OCI-LY7 (cell line): Measurements from ENCODE around the gene TRIP13. TPM values are rescaled to one million over a fixed set of nuclear protein-coding genes. Genes with fewer than 3 reads are reported as not detected.

ENCODE experiments used
- BruUV-seq: library from RNA; stranded (reverse); fragments of 400-500 nt; replicated peaks from 2 replicates; lab custom pipeline; 2021; lab: Mats Ljungman, UMichigan
- CTCF ChIA-PET: fragments of 300-600 bp; sonication (Branson Sonifier 250); formaldehyde crosslinking; loops from one replicate; lab custom pipeline; 2022; ENCODE audit warnings: antibody characterized with exemption; ENCODE audit not compliant: unreplicated experiment; lab: Charles Lee
- POLR2A ChIA-PET: fragments of 300-600 bp; sonication (Branson Sonifier 250); formaldehyde crosslinking; loops from one replicate; lab custom pipeline; 2022; ENCODE audit warnings: antibody characterized with exemption; lab: Charles Lee
- DNase-seq: peaks from one replicate; pipeline ENCODE4 v3.0.0-alpha.2; 2015; ENCODE audit warnings: low spot score
- H2AFZ ChIP-seq: fragments of 200-600 bp; sonication (generic), shearing (Covaris generic); 2 replicates; pipeline ENCODE4 v1.6.1; 2014; ENCODE audit warnings: mild to moderate bottlenecking, antibody characterized with exemption, low read length, moderate library complexity
- H3K27ac ChIP-seq: fragments of 200-600 bp; sonication (generic); 2 replicates; pipeline ENCODE4 v1.5.1; 2014; ENCODE audit warnings: mixed run types, low read depth, mild to moderate bottlenecking, moderate library complexity, low read length, inconsistent platforms; ENCODE audit not compliant: poor library complexity, severe bottlenecking
- H3K36me3 ChIP-seq: fragments of 200-600 bp; sonication (generic); 2 replicates; pipeline ENCODE4 v1.6.1; 2014; ENCODE audit warnings: mild to moderate bottlenecking, antibody characterized with exemption, low read length, moderate library complexity, mixed read lengths; ENCODE audit not compliant: insufficient read depth
- H3K4me1 ChIP-seq: fragments of 200-600 bp; sonication (generic); 2 replicates; pipeline ENCODE4 v1.5.1; 2014; ENCODE audit warnings: mild to moderate bottlenecking, low read length; ENCODE audit not compliant: insufficient read depth, poor library complexity, severe bottlenecking
- H3K4me2 ChIP-seq: fragments of 200-600 bp; sonication (generic); 2 replicates; pipeline ENCODE4 v1.6.1; 2014; ENCODE audit warnings: mild to moderate bottlenecking, low read length
- H3K4me3 ChIP-seq: fragments of 200-600 bp; sonication (generic); 2 replicates; pipeline ENCODE4 v1.5.1; 2014; ENCODE audit warnings: mild to moderate bottlenecking, low read depth, low read length; ENCODE audit not compliant: poor library complexity, severe bottlenecking
- H3K79me2 ChIP-seq: fragments of 200-600 bp; sonication (generic); 2 replicates; pipeline ENCODE4 v1.6.1; 2016; ENCODE audit warnings: low read depth, mild to moderate bottlenecking, low read length, moderate library complexity, mixed read lengths; ENCODE audit not compliant: insufficient read depth
- H3K9me2 ChIP-seq: fragments of 200-600 bp; sonication (generic); 2 replicates; pipeline ENCODE4 v1.6.1; 2016; ENCODE audit warnings: mild to moderate bottlenecking, low read length, mixed read lengths; ENCODE audit not compliant: insufficient read depth
- H3K9me3 ChIP-seq: fragments of 200-600 bp; sonication (generic); 2 replicates; pipeline ENCODE4 v1.6.1; 2014; ENCODE audit warnings: mild to moderate bottlenecking, mixed run types, low read length, mixed read lengths
- H4K20me1 ChIP-seq: fragments of 200-600 bp; sonication (generic); 2 replicates; pipeline ENCODE4 v1.6.1; 2014; ENCODE audit warnings: mild to moderate bottlenecking, antibody characterized with exemption, low read length, moderate library complexity, mixed read lengths; ENCODE audit not compliant: insufficient read depth
- EZH2phosphoT487 ChIP-seq: fragments of 200-600 bp; sonication (generic); IDR thresholded peaks from 2 replicates; pipeline ENCODE4 v1.6.1; 2018; ENCODE audit warnings: low read depth, borderline replicate concordance, mild to moderate bottlenecking, mixed run types, antibody characterized with exemption, low read length, moderate library complexity, mixed read lengths
- intact Hi-C: fragments of 100-400 bp; cut with micrococcal nuclease; formaldehyde crosslinking; loops from one replicate; pipeline ENCODE4 v1.10.0; 2022; ENCODE audit not compliant: unreplicated experiment
- total RNA-seq, 2 experiments: library from RNA; depleted of rRNA in 1 of 2; stranded (reverse); fragments of >200 nt in 1 of 2; shearing (Covaris generic) in 1 of 2; gene quantifications; 2 replicates each; pipeline ENCODE4 v1.2.3, GENCODE V29; 2014 to 2022
- TF ChIP-seq, protein P1 (sequence below): fragments of 200-600 bp; sonication (generic); conservative IDR thresholded peaks from 2 replicates; pipeline ENCODE4 v1.5.1; 2014; ENCODE audit warnings: mild to moderate bottlenecking, antibody characterized with exemption, low read length, moderate library complexity, mixed read lengths

TRIP13 gene
- total RNA-seq, 2 experiments from 2014 or later, result 46.6 to 59.4 TPM

DNA sequence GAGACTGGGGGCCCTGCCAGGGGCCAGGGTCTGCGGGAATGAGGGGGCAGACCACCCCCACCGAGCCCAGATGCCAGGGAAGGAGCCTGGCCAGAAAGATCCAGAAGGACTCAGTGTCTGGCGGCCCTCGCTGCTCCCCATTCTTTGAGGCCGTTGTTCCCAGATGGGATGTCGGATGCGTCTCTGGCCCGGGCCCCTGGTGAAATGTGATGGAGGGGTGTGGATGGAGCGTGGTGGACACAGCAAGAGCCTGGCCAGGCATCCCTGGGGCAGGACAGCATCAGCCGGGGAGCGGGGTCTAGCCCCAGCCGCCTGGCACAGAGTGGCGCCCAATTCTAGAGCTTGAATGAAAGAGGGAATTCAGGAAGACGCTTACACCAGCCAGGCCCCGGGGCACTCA, 69.7 kb downstream of the TRIP13 start:
- Histone ChIP-seq H3K4me3 (no peak overlapping the region), H3K4me2 (no peak overlapping the region), H3K4me1 (no peaks in the 10 kb centered on the region), H3K9me2 (no peaks in the 10 kb centered on the region), H3K9me3 (no peaks in the 10 kb centered on the region), H3K27ac (no peak overlapping the region), H4K20me1 (no peaks in the 10 kb centered on the region), H3K36me3 (no peaks in the 10 kb centered on the region), H3K79me2 (no peaks in the 10 kb centered on the region), H2AFZ (no peak overlapping the region)
- intact Hi-C loops, result no loop called here
- TF ChIP-seq, protein P1, sequence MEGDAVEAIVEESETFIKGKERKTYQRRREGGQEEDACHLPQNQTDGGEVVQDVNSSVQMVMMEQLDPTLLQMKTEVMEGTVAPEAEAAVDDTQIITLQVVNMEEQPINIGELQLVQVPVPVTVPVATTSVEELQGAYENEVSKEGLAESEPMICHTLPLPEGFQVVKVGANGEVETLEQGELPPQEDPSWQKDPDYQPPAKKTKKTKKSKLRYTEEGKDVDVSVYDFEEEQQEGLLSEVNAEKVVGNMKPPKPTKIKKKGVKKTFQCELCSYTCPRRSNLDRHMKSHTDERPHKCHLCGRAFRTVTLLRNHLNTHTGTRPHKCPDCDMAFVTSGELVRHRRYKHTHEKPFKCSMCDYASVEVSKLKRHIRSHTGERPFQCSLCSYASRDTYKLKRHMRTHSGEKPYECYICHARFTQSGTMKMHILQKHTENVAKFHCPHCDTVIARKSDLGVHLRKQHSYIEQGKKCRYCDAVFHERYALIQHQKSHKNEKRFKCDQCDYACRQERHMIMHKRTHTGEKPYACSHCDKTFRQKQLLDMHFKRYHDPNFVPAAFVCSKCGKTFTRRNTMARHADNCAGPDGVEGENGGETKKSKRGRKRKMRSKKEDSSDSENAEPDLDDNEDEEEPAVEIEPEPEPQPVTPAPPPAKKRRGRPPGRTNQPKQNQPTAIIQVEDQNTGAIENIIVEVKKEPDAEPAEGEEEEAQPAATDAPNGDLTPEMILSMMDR, result no peak
- no peak for TF ChIP-seq EZH2phosphoT487
- ChIA-PET CTCF (no interaction called here), POLR2A (no interaction called here)
- no TSS peak for BruUV-seq
- no peak for DNase-seq

DNA sequence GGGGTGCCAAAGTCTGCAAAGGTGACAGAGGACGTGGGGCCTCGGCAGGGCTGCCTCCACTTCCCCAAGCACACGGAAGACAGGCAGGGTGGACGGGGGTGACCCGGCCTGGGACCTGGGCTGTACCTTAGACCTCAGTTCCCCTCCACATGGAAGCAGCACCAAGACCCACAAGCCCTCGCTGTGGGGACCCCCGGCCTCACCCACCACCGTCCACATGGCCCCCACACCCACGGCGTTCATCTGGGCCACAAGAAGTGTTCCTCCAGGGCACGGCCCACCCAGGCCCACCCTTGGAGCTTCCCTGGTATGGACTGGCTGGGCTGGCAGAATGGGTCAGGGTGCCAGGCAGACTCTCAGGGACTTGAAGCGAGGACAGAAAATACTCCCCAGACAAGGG, 70.1 kb downstream of the TRIP13 start:
- no peak for TF ChIP-seq EZH2phosphoT487
- TF ChIP-seq, protein P1, result no peak
- BruUV-seq, result no TSS peak
- Histone ChIP-seq H4K20me1 (no peaks in the 10 kb centered on the region), H3K4me3 (no peak overlapping the region), H3K36me3 (no peaks in the 10 kb centered on the region), H3K79me2 (no peaks in the 10 kb centered on the region), H3K4me1 (no peaks in the 10 kb centered on the region), H3K9me2 (no peaks in the 10 kb centered on the region), H2AFZ (no peak overlapping the region), H3K27ac (no peak overlapping the region), H3K9me3 (no peaks in the 10 kb centered on the region), H3K4me2 (no peak overlapping the region)
- intact Hi-C loops, result no loop called here
- POLR2A ChIA-PET, result no interaction called here
- DNase-seq, result no peak
- CTCF ChIA-PET, result no interaction called here

DNA sequence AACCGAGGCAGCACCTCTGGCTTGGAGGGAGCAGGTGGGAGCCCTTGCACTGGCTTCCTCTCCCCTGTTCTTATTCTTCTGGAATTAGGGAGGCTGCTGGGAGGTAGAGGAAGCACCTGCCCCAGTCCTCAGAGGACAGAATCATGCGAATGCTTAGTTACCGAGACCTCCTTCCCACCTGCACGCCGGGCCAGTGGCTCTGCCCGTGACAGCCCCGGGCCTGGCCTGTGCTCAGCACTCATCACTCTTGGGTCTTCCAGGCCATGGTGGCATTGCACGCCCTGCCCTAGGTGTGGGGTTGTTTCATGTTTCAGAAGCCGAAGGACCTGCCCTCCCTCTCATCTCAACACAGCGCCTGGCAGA, 70.6 kb downstream of the TRIP13 start:
- POLR2A ChIA-PET, result no interaction called here
- H3K27ac ChIP-seq, result no peak overlapping the region
- no peak overlapping the region for H3K4me3 ChIP-seq
- no peak overlapping the region for H2AFZ ChIP-seq
- no peaks in the 10 kb centered on the region for H3K9me3 ChIP-seq
- intact Hi-C loops, result no loop called here
- CTCF ChIA-PET, result no interaction called here
- TF ChIP-seq, protein P1, result no peak
- TF ChIP-seq EZH2phosphoT487, result no peak
- no peaks in the 10 kb centered on the region for H3K36me3 ChIP-seq
- no peaks in the 10 kb centered on the region for H3K79me2 ChIP-seq
- no peaks in the 10 kb centered on the region for H3K9me2 ChIP-seq
- BruUV-seq, result no TSS peak
- H3K4me2 ChIP-seq, result no peak overlapping the region
- H3K4me1 ChIP-seq, result no peaks in the 10 kb centered on the region
- no peak for DNase-seq
- no peaks in the 10 kb centered on the region for H4K20me1 ChIP-seq
